ENCODE results near the gene SRCIN1.

The SRCIN1 gene

GRCh38 chr17:38540514-38541045, 65.2 kb downstream of the SRCIN1 start (continued):
- TF ChIP-seq CREB5 (CRISPR knock-in tag; IDR thresholded peaks at IDR 0.05; ENCODE audit: low read depth), result no peak

- TF ChIP-seq ZFP30 (CRISPR knock-in tag; IDR thresholded peaks at IDR 0.05) (no peak), CSRNP3 (CRISPR knock-in tag; IDR thresholded peaks at IDR 0.05) (no peak), ZNF565 (CRISPR knock-in tag; conservative IDR thresholded peaks at IDR 0.05; ENCODE audit: low read depth) (no peak), PATZ1 (CRISPR knock-in tag; IDR thresholded peaks at IDR 0.05; ENCODE audit: borderline replicate concordance) (no peak), TCF4 (CRISPR knock-in tag; IDR thresholded peaks at IDR 0.05; ENCODE audit: borderline replicate concordance) (no peak), OSR1 (CRISPR knock-in tag; IDR thresholded peaks at IDR 0.05) (no peak), ISL1 (CRISPR knock-in tag; IDR thresholded peaks at IDR 0.05) (no peak), ZNF8 (CRISPR knock-in tag; IDR thresholded peaks at IDR 0.05) (no peak), CREB5 (CRISPR knock-in tag; IDR thresholded peaks at IDR 0.05; ENCODE audit: low read depth) (no peak), SNAI2 (CRISPR knock-in tag; IDR thresholded peaks at IDR 0.05) (no peak), RARB (CRISPR knock-in tag; IDR thresholded peaks at IDR 0.05) (no peak)
- no peak for ATAC-seq
Observed at GRCh38 chr17:38539386-38539785, 66.4 kb downstream of the SRCIN1 start.

- no peak for ATAC-seq
- TF ChIP-seq ZC3H10 (CRISPR knock-in tag; IDR thresholded peaks at IDR 0.05) (no peak), ZFP30 (CRISPR knock-in tag; IDR thresholded peaks at IDR 0.05) (no peak), CSDC2 (CRISPR knock-in tag; IDR thresholded peaks at IDR 0.05) (no peak), ZNF70 (CRISPR knock-in tag; IDR thresholded peaks at IDR 0.05) (no peak), TCF4 (CRISPR knock-in tag; IDR thresholded peaks at IDR 0.05; ENCODE audit: borderline replicate concordance) (no peak), ARNTL (CRISPR knock-in tag; IDR thresholded peaks at IDR 0.05; ENCODE audit: borderline replicate concordance, low read depth) (no peak), ZFP3 (CRISPR knock-in tag; IDR thresholded peaks at IDR 0.05) (no peak), SNAI2 (CRISPR knock-in tag; IDR thresholded peaks at IDR 0.05) (no peak), ISL1 (CRISPR knock-in tag; IDR thresholded peaks at IDR 0.05) (no peak), CREB5 (CRISPR knock-in tag; IDR thresholded peaks at IDR 0.05; ENCODE audit: low read depth) (no peak), GLIS3 (CRISPR knock-in tag; IDR thresholded peaks at IDR 0.05) (no peak), ZNF8 (CRISPR knock-in tag; IDR thresholded peaks at IDR 0.05) (no peak), TOX (CRISPR knock-in tag; IDR thresholded peaks at IDR 0.05; ENCODE audit: borderline replicate concordance) (no peak), BACH2 (CRISPR knock-in tag; IDR thresholded peaks at IDR 0.05; ENCODE audit: borderline replicate concordance) (no peak), PPARA (CRISPR knock-in tag; IDR thresholded peaks at IDR 0.05; ENCODE audit: borderline replicate concordance) (no peak), ESRRG (CRISPR knock-in tag; IDR thresholded peaks at IDR 0.05) (no peak), CSRNP3 (CRISPR knock-in tag; IDR thresholded peaks at IDR 0.05) (no peak), TSHZ2 (CRISPR knock-in tag; IDR thresholded peaks at IDR 0.05) (no peak)
Observed at GRCh38 chr17:38538906-38539305, 66.8 kb downstream of the SRCIN1 start.

Measured in SK-N-SH treated with all-trans-retinoic acid at 6 μM for 48 hours (cell line).